Activated gamma-delta T cell treated with Interleukin-2 at 50 U/mL for 16 hours (primary cell): ENCODE results near the gene PPT2.
"Not testable (repeated sequence)": the region's sequence is repeated elsewhere in the genome, so short reads cannot be mapped to it uniquely, and the experiment has no call there.

ENCODE experiments used
- DNase-seq: peaks from one replicate; pipeline ENCODE4 v3.0.0-alpha.2; 2020

Gene PPT2

DNA sequence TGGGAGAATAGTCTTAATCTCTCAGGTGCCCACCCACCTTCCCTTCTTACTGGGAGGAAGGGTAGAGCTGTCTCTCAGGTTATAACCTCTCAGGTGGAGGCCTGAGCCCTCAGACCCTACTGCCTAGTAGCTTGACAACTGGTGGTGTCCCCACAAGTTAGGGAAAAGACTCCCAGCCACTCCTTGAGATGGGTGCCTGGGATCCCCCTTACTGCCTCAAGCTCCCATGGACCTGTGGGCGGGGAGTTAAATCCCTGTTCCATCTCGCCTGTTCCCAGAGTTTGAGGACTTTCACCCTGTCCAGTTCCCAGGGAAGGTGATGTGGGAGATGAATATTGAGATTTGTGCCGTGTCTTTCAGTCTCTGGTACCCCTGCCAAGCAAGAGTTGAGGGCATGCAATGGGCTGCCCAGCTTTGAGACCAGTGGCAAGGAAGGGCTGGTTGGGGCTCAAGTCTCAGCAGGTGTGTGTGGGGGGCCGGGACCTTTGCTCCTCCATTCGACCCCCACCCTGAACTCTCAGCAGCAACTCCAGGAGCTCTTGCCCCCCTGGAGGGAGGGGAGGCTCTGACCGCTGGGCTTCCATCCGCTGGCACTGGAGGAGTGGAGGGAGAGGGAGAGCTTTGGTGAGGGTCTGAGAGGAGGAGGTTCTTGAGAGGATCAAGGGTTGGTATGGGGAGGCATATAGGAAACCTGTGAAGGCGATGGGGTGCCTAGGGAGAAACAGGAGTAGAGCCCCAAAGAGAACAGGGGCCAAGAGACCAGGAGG is 37.2 kb downstream of the PPT2 start:
- DNase-seq, result no peak

DNA sequence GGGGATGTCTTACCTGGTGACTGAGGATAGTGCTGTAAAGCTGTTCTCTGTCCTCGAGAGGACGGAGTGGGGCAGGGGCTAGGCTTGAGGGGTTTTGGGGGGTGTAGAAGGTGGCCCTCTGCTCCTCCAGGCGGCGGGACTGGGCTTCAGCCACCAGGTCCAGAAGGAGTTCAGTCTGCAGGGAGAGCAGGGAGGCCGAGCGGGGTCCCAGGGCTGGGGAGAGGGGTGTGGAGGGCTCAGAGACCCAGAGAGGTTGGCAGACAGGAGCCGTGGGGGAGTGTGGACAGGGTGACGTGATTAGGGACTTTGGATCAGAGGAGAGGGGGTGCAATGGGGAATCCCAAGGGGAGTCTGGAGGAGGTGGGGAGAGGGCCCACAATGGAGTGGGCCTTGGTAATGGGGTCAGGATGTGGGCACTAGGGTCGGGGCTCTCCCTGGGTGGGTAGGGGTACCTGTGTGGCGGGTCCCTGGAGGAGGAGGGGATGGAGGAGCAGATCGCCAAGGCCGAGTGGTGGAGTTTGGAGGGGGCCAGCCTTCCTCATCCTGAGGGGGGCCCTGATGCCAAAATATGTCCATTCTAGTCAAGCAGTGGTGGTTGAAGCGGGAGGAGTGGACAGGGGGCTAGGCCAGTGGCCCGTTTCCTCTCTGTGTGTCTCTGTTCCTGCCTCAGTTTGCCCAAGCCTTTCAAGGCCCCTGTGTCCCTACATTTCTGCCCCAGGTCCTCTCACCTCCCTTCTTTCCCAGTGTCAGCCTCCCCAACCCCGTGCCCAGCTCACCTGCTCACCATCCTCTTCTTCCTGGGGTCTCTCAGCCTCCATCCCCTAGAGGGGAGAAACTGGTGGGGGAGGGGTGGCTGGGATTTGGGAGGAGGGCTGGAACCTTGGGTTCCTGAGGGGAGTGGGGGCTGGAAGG is 38.0 kb downstream of the PPT2 start:
- no peak for DNase-seq

DNA sequence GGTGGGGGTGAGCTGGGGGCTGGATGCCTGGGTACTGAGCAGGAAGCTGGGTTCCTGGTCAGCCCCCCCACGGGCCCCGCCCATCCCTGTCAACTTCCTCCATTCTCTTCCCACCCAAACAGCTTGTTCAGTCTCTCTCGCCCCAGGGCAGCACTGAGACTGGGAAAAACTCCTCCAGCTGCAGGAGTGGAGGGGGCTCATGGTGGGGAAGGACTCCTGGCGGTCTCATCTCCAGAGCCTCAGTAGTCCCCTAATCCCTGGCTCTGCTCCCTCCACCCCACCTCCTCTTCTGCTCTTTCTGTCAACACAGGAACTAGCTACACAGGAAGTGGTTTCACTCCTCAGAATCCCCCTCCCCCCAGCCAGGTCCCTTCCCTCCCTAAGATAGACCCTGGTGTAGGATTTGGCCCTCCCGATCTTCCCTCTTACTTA is 38.7 kb downstream of the PPT2 start, which contains the start of gene GPSM3:
TSS of gene GPSM3 (minus strand) at position 36 of the 432 bp plus-strand sequence. CDS start 130 bp downstream, outside the sequence.
- peak; percentile 63 for DNase-seq

DNA sequence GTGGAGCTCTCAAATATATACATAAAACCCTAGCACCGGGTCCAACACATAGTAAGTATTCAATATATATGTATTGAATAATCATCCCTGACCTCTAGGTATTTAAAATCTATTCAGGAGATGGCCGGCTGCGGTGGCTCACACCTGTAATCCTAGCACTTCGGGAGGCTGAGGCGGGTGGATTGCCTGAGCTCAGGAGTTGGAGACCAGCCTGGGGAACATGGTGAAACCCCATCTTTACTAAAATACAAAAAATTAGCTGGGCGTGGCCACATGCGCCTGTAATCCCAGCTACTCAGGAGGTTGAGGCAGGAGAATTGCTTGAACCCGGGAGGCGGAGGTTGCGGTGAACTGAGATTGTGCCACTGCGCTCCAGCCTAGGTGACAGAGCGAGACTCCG is 39.2 kb downstream of the PPT2 start:
- DNase-seq, result not testable (repeated sequence)

DNA sequence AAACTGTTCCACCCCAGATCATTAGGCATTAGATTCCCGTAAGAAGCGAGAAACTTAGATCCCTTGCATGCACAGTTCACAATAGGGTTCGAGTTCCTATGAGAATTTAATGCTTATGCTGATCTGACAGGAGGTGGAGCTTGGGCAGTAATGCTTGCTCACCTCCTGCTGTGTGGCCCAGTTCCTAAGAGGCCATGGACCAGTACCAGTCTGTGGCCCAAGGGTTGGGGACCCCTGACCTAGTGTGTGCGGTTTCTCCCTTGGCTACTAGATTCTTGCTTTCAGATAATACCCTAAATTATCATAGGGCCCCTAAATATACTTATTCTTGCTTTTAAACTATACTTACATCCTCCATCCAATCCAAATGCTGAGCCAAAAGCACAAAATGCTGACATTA is 40.4 kb downstream of the PPT2 start:
- DNase-seq, result no peak

DNA sequence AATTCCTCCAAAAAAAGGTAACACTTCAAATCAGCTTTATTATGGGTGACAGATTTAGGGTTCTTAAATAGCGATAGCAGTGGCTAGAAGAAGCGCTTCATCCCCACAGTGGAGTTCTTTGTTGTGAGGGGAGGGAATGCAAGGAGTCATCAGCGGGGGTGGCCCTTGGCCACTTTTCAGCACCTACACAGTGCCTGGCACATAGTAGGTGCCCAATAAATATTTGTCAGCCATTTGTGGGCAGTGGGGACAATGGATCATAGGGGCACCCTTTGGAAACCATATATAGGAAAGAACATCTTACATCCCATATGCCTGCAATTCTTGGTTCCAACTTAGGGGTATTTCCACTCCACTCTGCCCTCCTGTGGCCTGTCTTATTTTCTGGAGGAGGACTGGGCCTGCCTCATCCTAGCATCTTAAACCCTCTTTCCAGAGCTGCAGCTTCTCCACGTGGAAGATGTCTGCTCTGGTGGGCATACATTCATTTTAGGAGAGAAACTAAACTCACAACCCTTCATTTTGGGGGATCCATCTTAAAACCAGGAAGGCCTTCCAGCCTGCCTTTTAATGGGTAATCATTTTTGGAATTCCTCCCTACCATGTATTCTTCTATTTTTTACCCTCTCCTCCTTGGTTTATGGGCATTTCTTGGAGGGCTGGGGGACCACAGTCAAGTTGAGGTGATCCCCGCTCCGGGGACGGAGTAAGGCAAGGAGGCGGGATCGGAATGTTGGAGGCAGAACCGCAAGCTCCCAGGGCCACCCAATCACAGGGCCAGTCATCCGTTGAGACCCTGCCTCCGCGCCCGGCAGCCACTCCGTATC is 41.1 kb downstream of the PPT2 start:
- no peak for DNase-seq

DNA sequence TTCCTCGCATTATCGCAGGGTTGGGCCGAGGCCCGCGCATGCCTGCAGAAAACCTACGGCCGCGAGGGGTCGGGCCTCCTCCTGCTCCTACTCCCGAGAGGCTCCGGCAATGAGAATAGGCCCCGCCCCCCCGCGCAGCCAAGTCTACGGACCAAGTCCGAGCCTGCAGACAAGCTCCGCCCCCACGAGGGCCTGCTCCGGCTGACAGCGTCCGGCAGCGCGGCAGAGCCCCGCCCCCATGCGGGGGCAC is 41.6 kb downstream of the PPT2 start:
- peak; percentile 100 for DNase-seq

DNA sequence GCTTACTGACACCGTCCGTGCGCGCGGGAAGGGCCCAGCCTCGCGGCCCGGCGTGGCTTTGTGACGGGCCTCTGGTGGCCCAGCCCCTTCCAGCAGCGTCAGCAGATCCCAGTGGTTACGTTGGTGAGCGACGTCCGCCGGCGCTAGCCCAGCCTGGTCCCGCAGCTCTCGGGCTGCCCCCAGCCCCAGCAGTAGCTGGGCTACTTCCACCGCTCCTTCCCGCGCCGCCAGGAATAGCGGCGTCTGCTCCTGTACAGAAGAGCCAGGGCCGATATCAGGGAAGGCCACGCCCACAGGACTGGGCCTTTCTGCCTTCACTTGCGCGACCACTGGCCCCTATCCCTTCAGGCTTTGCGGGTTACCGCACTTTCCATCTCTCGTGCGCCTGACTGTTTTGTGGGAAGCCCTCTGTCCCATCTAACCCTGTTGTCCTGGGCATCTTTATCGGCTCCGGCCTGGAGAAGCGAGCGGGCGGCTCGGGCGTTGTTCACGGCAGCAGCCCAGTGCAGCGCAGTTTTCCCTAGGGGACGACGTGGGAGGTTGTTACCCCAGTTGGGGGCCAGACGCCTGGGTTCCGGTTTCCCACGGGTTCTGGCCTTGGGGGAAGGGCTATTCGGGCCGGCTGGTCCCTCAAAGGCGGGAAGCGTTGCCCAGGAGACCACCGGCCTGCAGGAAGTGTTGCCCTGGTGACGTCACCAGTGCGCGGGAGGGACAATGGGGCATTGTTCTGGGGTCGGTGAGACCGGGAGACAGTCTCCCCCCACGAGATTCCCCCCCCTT is 42.2 kb downstream of the PPT2 start:
- peak; percentile 55 for DNase-seq

DNA sequence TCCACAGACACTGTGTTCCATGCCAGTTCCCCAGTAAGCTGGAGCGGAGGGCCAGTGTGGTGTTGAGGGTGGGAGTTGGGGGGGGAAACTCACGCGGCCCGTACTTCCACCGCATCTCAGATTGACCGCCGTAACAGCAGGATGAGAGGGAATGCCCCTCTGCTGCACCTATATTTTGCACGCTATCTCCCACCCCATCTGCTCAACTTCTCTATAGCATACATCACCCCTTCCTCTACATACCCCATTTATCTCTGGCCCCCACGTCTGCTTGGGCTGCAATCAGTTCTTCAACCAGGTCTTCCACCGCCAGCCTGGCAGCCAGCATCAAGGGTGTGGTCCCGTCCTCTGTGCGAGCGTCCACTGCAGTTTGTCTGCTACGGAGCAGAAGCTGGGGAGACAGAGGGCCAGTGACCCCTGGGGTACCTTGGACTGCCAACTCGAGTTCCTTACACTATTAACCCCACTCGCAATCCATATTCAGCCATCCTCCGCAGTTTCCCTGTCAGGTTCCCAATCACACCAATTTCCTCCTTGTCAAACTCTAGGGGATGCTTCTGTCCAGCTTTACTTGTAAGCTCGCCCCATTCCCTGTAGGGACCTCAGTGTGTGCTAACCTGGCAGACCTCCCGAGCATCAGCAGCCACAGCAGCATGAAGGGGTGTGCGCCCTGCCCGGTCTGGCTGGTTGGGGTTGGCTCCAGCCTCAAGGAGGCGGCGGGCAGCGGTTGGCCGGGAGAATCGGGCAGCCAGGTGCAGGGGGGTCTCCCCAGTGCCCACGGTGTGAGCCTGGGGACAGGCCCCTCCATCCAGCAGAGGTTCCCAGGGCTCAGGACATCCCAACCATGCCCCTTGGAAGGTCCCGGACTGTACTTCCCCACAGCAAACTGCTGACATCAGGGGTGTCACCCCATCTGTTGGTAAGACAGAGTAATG is 43.0 kb downstream of the PPT2 start:
- no peak for DNase-seq

DNA sequence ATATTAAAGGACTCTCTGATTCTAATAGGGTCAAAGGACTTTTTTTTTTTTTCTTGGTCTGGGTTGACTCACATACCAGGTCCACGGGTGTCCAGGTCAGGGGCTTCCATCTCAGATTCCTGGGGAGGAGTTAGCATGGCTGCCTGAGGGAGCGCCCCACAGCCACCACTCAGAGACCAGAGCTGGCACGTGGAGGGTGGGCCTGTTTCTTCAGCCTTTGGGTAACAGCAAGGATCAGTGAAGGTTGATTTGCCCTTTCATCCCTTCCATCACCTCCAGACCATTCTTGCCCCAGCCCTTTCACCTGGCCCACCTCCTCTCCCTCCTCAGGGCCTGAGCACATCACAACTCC is 44.4 kb downstream of the PPT2 start:
- DNase-seq, result no peak

DNA sequence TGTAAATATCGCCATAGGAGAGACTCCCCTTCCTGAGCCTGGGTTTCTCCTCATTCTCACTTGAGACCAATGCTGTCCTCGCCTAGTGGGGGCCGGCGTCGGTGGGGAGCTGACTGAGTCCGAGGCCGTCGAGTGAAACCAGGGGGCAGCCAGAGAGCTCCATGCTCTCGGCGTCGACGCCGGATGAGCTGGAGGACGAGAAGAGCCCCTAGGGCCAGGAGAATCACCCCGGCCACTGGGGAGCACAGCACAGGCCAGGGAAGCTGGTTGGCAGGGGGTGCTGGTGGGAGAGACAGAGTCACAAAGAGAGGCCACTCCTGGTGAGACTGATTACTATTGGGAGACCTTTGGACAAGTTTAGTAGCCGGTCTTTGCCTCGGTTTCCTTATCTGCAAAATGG is 44.9 kb downstream of the PPT2 start:
- no peak for DNase-seq

DNA sequence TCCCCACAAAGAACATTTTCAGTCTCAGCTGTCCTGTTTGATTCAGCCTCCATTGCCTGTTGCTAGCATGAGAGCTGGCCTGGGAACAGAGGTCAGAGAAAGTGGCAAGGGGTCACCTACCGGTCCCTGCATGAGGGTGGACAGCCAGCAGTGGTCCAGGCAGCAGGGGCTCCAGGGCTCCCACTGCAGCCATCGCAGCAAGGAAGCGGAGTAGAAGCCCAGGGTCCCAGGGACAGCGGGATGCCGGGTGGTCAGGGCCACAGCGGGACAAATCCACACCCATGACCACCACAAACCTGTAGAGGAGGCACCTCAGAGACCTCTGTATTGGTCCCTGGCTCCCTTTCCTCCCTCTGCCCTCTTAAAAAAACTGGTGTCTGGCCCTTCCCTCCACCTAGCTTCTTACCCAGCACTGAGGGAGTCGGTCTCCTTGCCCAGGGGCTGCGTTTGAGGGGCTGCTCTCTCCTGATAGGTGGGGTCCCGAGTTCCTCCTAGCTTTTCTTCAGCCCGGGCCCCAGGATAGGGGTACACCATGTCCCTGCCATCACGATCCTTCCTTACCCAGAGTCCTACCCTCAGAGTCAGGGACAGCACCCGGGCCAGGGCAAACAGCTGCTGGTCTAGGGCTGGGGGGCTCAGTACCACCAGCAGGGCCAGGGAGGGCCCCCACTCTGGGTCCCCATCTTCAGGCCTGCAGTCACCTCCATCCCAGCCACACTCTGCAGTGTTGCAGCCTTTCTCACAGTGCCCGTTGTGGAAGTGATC is 47.0 kb downstream of the PPT2 start:
- no peak for DNase-seq

DNA sequence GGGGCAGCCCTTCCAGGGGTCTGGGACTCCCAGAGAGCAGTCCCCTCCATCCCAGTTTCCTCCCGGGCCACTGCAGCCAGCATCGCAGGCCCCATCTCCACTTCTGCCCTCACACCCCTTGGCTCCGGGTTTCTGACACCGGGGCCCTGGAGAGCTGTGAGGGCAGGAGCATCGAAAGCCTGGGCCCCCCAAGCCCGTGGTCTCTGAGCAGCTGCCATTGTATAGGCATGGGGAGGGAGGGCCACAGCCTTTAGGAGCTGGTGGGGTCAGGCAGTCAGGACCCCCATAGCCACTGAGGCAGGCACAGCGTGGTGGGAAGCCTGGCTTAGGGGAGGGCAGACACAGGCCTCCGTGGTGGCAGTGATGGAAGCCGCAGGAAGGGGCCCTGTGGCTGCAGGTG is 48.2 kb downstream of the PPT2 start:
- no peak for DNase-seq

DNA sequence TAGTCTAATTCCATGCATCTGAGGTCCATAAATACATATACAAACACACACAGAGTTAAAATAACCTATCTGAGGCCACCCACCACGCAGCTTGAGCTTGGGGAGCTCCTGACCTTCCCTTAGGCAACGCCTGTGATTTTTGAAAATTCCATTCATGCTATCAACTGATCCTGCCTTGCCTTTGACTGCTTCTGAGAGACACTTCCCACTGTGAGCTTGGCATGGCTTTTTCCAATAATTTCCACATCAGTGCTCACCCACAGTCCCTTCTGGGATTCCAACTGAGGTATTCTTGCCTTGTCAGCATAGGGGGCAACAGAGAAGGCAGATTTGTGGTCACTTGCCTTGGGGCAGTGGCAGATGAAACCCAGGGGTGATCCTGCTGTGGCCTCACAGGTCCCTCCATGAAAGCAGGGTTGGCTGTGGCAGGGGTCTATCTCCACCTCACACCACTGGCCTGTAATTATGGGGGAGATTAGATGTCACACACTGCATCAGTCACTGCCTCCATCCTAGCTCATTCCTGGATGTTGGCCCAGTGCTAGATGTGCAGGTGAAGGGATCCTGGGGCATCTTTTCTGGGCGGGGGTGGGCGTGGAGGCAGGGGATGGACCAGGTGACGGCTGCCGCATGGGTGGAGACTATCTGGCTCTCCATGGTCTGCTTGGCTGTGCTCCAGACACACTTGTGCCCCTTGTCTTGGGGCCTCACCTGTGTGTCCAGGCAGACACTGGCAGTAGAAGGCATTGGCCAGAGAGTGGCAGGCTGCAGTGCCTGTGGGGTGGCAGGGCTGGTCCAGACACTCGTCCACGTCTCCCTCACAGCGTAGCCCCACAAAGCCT is 49.7 kb downstream of the PPT2 start:
- DNase-seq, result no peak

DNA sequence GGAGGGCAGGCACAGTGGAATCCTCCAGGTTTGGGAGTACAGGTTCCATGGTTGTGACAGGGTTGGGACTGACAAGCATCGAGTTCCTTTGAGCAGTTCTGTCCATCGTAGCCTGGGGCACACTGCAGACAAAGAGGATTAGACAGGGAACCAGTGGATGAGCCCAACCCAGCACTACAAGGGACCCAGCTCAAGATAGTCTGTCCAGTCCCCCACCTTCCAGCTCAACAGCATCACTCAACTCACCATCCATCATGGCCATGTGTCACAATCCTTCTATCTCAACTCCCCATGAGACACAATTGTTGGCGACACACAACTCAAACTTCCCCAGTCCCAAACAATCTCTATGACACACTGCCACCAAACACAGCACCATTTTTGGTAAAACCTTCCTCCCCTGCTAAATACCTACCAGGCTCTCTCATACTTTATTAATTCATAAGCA is 50.4 kb downstream of the PPT2 start:
- no peak for DNase-seq

DNA sequence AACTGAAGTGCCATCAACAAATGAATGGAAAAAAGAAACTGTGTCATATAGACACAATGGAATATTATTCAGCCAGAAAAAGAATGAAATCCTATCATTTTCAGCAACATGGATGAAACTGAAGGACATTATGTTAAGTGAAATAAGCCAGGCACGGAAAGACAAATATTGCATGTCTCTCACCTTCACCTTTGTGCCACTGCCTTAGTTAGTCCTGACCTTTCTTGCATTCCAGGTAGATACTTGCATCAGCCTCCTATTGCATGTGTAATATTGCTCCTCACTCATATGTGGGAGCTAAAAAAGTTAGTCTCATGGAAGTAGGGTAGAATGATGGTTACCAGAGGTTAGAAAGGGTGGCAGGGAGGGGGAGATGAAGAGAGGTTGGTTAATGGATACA is 55.1 kb downstream of the PPT2 start:
- DNase-seq, result no peak

DNA sequence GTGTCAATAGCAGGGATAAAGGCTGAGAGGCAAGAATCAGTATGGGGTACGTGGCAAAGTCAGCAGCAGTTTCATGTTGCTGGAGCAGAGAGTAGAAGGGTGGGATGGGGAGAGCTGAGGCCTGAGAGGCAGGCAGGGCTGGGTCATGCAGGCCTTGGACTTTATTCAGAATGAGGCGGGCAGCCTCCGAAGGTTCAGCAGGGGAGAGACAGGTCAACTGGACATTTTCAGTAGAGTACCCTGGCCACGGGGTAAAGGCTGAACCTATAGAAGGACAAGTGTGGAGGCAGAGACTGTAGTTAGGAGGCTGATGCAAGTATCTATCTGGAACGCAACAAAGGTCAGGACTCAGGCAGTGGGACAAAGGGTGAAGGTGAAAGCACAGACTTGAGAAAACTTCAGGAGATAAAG is 56.3 kb downstream of the PPT2 start:
- DNase-seq, result no peak

DNA sequence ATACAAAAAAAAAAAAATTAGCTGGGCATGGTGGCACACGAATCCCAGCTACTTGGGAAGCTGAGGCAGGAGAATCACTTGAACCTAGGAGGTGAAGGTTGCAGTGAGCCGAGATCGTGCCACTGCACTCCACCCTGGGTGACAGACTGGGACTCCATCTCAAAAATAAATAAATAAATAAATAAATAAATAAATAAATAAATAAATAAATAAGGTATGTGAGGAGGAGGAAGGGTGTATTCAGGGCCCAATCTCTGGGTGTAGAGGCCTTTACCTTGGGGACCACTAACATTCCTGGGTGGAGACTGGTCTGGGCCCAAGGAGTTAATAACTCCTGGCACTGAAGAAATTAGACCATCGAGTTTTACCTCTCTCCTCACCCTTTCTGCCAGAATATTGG is 57.5 kb downstream of the PPT2 start:
- not testable (repeated sequence) for DNase-seq

DNA sequence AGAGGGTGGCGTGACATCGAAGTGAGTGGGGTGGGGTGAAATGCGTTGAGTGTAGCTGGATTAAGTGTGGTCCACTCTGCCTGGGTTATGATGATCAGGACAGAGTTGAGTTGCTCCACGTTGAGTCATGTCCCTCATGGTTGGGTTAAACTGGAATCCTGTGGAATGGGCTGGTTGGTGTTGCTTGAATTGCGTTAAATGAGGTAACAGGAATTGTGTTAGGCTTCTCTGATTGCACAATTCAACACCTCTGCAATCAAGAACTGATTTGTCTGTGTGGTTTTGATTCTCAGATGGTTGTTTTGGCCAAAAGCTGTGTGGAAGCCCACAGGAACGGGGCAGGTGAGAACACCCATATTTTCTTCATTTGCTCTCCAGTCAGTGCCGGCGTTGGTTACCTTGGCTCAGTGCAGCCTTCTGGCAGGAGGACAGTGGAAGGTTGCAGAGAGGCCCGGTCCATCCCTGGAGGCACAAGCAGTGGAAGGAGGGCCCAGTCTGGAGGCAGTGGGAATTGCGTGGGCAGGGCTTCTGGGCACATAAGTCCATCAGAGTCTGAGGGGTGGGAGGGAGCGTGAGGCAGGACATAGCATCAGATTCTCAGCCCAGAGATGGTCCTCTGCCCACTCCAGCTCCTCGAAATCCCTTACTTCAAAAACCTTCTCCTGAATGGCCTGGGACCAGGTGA is 58.3 kb downstream of the PPT2 start:
- DNase-seq, result no peak
